K562 (cell line): ENCODE results near the gene MTMR6. TPM values are rescaled to one million over a fixed set of nuclear protein-coding genes. Genes with fewer than 3 reads are reported as not detected.

ENCODE experiments used
- ESRRB ChIP-seq: fragments of 250-450 bp; sonication (Bioruptor Pico); IDR thresholded peaks from 2 replicates; pipeline ENCODE4 v1.5.0; 2020; ENCODE audit warnings: mild to moderate bottlenecking, moderate library complexity, borderline replicate concordance
- HIVEP1 ChIP-seq: fragments of 250-450 bp; sonication (Bioruptor Pico); IDR thresholded peaks from 2 replicates; pipeline ENCODE4 v1.4.0; 2020; ENCODE audit warnings: mild to moderate bottlenecking
- HNRNPL ChIP-seq: fragments of 200-400 bp; formaldehyde crosslinking; IDR thresholded peaks from 2 replicates; pipeline ENCODE4 v1.6.1; 2017; ENCODE audit warnings: low read depth, mild to moderate bottlenecking, low read length
- KDM2B ChIP-seq: fragments of 250-450 bp; sonication (Bioruptor Pico); IDR thresholded peaks from 2 replicates; pipeline ENCODE4 v1.8.0; 2021; ENCODE audit warnings: mild to moderate bottlenecking, moderate library complexity
- NFIX ChIP-seq: fragments of 250-450 bp; sonication (Bioruptor Pico); IDR thresholded peaks from 2 replicates; pipeline ENCODE4 v1.4.0; 2020; ENCODE audit warnings: low read depth, mild to moderate bottlenecking, moderate library complexity
- NFRKB ChIP-seq: fragments of 450-650 bp; IDR thresholded peaks from 2 replicates; pipeline ENCODE4 v1.6.1; 2016; ENCODE audit warnings: low read depth
- RBM17 ChIP-seq: fragments of 200-400 bp; formaldehyde crosslinking; IDR thresholded peaks from 2 replicates; pipeline ENCODE4 v1.6.1; 2017; ENCODE audit warnings: low read depth, mild to moderate bottlenecking, low read length, borderline replicate concordance
- SMAD2 ChIP-seq: fragments of 150-350 bp; IDR thresholded peaks from 2 replicates; pipeline ENCODE4 v1.6.1; 2014; ENCODE audit warnings: low read depth, mild to moderate bottlenecking, low read length
- TAF15 ChIP-seq: fragments of 200-400 bp; formaldehyde crosslinking; IDR thresholded peaks from 2 replicates; pipeline ENCODE4 v1.6.1; 2017; ENCODE audit warnings: mild to moderate bottlenecking, low read depth, low read length, moderate library complexity
- ZNF354B ChIP-seq: fragments of 250-450 bp; sonication (Bioruptor Pico); IDR thresholded peaks from 2 replicates; pipeline ENCODE4 v1.4.0; 2020
- ZNF57 ChIP-seq: fragments of 450-650 bp; formaldehyde crosslinking; IDR thresholded peaks from 2 replicates; pipeline ENCODE4 v1.4.0; 2020; ENCODE audit warnings: mild to moderate bottlenecking, moderate library complexity
- polyA plus RNA-seq, 8 experiments: library from polyadenylated mRNA; depleted of rRNA in 4 of 8; stranded (reverse) in 5 of 8; unstranded in 3 of 8; fragments of >200 nt; fragmentation: Nextera tagmentation in 2 of 8; fragmentation: Illumina TruSeq in 1 of 8; extraction: Ambion mirVana in 2 of 8; extraction: Trizol in 1 of 8; gene quantifications; 2 replicates each; pipeline versions ENCODE4 v1.2.1 to v1.2.3, GENCODE V29; 2011 to 2014; ENCODE audit warnings: inconsistent platforms in 1 of 8, missing spikeins in 1 of 8
- total RNA-seq, 7 experiments: library from RNA; depleted of rRNA in 6 of 7; stranded (reverse); fragments of >200 nt in 6 of 7; fragmentation: Illumina TruSeq in 2 of 7; extraction: Trizol in 2 of 7; gene quantifications; 2 replicates each; pipeline versions ENCODE4 v1.2.1 to v1.2.3, GENCODE V29; 2011 to 2021; ENCODE audit warnings: low replicate concordance in 1 of 7
- TF ChIP-seq, protein P1 (sequence below): IDR thresholded peaks from 3 replicates; pipeline ENCODE4 v1.6.1; 2011; ENCODE audit warnings: borderline replicate concordance, mild to moderate bottlenecking, moderate library complexity; ENCODE audit not compliant: insufficient read length; ENCODE audit errors: extremely low read depth
- TF ChIP-seq, protein P2 (sequence below): fragments of 450-650 bp; IDR thresholded peaks from 2 replicates; pipeline ENCODE4 v1.6.1; 2016; ENCODE audit warnings: low read depth, mild to moderate bottlenecking, moderate library complexity
- TF ChIP-seq, protein P3 (sequence below): fragments of 450-650 bp; IDR thresholded peaks from one replicate; pipeline ENCODE4 v1.6.1; 2018; ENCODE audit warnings: mild to moderate bottlenecking, moderate library complexity; ENCODE audit not compliant: partially characterized antibody
- TF ChIP-seq, protein P4 (sequence below): fragments of 250-450 bp; sonication (Bioruptor Pico); IDR thresholded peaks from 2 replicates; pipeline ENCODE4 v1.8.0; 2021; ENCODE audit warnings: moderate library complexity, mild to moderate bottlenecking, inconsistent platforms
- TF ChIP-seq, protein P5 (sequence below): fragments of 250-450 bp; sonication (Bioruptor Pico); IDR thresholded peaks from 2 replicates; pipeline ENCODE4 v1.9.0; 2021; ENCODE audit warnings: mild to moderate bottlenecking, inconsistent platforms
- TF ChIP-seq, protein P6 (sequence below), 3 experiments: fragments of 200-800 bp in 1 of 3; sonication (Bioruptor generic) in 1 of 3; sonication (generic) in 1 of 3; formaldehyde crosslinking in 1 of 3; IDR thresholded peaks; 2 replicates each; pipeline versions ENCODE4 v1.6.1 to v1.8.0; 2016 to 2022; ENCODE audit warnings: mild to moderate bottlenecking in 2 of 3, missing compliant biosample characterization in 2 of 3, missing genetic modification characterization in 2 of 3, missing genetic modification reagents in 1 of 3

The MTMR6 gene
- total and polyA plus RNA-seq, 9 of the 15 experiments (the other 6 are each of a cell fraction or from before 2014, with no cell fraction given): 3.9 to 10.8 (median 7.7) TPM

DNA sequence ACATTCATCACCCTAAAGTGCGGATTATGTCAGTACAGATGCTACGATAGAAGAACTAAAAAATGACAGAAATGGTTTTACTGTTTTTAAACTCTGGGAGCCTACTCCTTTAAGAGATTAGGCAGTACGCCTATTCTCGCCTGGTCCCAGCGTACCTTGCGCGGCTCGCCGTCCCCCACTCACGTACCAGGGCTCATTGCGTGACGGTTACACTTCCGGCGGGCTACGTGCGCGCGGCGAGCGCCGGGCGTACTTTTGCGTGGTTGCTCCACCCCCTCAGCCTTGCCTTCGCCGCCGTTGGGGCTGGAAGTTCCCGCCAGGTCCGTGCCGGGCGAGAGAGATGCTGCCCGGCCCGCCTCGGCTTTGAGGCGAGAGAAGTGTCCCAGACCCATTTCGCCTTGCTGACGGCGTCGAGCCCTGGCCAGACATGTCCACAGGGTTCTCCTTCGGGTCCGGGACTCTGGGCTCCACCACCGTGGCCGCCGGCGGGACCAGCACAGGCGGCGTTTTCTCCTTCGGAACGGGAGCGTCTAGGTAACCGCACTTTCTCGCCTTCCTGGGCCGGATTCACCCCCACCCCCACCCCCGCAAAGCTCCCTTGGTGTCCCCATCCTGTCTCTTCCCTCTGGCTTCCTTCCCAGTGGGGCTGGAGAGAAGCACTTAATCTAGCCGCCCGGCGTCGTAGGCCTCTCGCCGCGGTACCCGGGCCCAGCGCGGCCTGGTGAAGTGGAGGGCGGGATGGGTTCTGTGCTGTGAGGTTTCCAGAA lies 14.2 kb upstream of the MTMR6 start, which contains the start of gene NUP58 (continued):
- TF ChIP-seq, protein P1, sequence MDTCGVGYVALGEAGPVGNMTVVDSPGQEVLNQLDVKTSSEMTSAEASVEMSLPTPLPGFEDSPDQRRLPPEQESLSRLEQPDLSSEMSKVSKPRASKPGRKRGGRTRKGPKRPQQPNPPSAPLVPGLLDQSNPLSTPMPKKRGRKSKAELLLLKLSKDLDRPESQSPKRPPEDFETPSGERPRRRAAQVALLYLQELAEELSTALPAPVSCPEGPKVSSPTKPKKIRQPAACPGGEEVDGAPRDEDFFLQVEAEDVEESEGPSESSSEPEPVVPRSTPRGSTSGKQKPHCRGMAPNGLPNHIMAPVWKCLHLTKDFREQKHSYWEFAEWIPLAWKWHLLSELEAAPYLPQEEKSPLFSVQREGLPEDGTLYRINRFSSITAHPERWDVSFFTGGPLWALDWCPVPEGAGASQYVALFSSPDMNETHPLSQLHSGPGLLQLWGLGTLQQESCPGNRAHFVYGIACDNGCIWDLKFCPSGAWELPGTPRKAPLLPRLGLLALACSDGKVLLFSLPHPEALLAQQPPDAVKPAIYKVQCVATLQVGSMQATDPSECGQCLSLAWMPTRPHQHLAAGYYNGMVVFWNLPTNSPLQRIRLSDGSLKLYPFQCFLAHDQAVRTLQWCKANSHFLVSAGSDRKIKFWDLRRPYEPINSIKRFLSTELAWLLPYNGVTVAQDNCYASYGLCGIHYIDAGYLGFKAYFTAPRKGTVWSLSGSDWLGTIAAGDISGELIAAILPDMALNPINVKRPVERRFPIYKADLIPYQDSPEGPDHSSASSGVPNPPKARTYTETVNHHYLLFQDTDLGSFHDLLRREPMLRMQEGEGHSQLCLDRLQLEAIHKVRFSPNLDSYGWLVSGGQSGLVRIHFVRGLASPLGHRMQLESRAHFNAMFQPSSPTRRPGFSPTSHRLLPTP: no peak
- TF ChIP-seq SMAD2 (no peak), NFIX (CRISPR knock-in tag) (no peak), HIVEP1 (CRISPR knock-in tag) (no peak), TAF15 (no peak), HNRNPL (no peak), ESRRB (CRISPR knock-in tag) (no peak), NFRKB (no peak), RBM17 (no peak), ZNF57 (CRISPR knock-in tag) (no peak), KDM2B (CRISPR knock-in tag) (no peak), ZNF354B (CRISPR knock-in tag) (no peak)
- TF ChIP-seq, protein P2, sequence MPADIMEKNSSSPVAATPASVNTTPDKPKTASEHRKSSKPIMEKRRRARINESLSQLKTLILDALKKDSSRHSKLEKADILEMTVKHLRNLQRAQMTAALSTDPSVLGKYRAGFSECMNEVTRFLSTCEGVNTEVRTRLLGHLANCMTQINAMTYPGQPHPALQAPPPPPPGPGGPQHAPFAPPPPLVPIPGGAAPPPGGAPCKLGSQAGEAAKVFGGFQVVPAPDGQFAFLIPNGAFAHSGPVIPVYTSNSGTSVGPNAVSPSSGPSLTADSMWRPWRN: peak; percentile 82
- TF ChIP-seq, protein P3, sequence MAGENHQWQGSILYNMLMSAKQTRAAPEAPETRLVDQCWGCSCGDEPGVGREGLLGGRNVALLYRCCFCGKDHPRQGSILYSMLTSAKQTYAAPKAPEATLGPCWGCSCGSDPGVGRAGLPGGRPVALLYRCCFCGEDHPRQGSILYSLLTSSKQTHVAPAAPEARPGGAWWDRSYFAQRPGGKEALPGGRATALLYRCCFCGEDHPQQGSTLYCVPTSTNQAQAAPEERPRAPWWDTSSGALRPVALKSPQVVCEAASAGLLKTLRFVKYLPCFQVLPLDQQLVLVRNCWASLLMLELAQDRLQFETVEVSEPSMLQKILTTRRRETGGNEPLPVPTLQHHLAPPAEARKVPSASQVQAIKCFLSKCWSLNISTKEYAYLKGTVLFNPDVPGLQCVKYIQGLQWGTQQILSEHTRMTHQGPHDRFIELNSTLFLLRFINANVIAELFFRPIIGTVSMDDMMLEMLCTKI: no peak
- TF ChIP-seq, protein P4, sequence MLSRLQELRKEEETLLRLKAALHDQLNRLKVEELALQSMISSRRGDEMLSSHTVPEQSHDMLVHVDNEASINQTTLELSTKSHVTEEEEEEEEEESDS: no peak
- TF ChIP-seq, protein P5, sequence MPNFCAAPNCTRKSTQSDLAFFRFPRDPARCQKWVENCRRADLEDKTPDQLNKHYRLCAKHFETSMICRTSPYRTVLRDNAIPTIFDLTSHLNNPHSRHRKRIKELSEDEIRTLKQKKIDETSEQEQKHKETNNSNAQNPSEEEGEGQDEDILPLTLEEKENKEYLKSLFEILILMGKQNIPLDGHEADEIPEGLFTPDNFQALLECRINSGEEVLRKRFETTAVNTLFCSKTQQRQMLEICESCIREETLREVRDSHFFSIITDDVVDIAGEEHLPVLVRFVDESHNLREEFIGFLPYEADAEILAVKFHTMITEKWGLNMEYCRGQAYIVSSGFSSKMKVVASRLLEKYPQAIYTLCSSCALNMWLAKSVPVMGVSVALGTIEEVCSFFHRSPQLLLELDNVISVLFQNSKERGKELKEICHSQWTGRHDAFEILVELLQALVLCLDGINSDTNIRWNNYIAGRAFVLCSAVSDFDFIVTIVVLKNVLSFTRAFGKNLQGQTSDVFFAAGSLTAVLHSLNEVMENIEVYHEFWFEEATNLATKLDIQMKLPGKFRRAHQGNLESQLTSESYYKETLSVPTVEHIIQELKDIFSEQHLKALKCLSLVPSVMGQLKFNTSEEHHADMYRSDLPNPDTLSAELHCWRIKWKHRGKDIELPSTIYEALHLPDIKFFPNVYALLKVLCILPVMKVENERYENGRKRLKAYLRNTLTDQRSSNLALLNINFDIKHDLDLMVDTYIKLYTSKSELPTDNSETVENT (CRISPR knock-in tag): no peak
- TF ChIP-seq, protein P6, sequence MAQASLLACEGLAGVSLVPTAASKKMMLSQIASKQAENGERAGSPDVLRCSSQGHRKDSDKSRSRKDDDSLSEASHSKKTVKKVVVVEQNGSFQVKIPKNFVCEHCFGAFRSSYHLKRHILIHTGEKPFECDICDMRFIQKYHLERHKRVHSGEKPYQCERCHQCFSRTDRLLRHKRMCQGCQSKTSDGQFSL (CRISPR knock-in tag; IDR thresholded peaks at IDR 0.05): no peak; the same call in 1 of the 2 replicates
- TF ChIP-seq, protein P6 (tag; IDR thresholded peaks at IDR 0.05): no peak
